ENCODE data around the gene SSTR3.

SSTR3 gene

DNA sequence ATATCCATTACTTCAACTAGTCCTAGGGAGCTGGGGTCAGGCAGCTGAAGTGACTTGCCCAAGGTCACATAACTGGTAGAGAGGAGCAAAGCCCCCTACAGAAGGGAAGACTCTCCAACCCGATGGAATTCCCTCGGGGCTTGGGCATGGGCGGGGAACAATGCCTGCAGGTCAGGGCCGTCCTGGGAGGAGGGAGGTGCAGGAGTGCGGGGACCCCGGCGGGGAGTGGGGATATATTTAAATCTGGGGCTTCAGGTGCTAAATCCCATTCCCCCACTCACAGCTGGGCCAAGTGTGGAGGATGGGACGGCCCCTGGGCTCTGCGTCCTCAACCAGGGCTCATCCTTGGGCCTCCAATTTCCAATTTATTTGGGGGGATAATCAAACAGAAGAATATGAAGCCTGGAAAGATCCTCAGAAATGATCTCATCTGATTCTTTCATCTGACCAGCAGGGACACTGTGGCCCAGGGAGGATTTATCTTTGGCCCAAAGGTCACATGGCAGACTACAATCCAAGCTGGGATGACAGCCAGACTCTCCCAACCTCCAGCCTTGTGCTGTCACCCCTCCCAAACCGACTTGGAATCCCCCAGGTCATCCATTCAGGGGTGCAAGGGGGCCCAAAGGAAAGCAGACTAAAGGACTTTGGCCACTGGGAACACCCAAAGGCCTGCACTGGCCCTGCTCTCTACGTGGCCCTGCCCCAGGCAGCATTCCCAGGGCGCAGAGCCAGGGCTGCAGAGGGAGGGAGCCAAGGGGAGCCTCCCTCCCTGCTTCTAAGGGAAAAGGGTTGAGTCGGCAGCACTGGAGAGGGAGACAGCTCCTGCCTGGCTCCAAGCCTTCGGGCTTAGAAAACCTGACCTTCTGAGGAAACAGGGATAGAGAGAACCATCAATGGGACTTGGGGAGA is 15.5 kb downstream of the SSTR3 start:
- DNase-seq (ENCODE audit: low read depth) = no peak

- no peak for DNase-seq (ENCODE audit: low read depth)
Measured at GRCh38 chr22:37195921-37196320, 16.4 kb downstream of the SSTR3 start.

- DNase-seq (ENCODE audit: low read depth) = no peak
Measured at GRCh38 chr22:37194750-37195149, 17.5 kb downstream of the SSTR3 start.

DNA sequence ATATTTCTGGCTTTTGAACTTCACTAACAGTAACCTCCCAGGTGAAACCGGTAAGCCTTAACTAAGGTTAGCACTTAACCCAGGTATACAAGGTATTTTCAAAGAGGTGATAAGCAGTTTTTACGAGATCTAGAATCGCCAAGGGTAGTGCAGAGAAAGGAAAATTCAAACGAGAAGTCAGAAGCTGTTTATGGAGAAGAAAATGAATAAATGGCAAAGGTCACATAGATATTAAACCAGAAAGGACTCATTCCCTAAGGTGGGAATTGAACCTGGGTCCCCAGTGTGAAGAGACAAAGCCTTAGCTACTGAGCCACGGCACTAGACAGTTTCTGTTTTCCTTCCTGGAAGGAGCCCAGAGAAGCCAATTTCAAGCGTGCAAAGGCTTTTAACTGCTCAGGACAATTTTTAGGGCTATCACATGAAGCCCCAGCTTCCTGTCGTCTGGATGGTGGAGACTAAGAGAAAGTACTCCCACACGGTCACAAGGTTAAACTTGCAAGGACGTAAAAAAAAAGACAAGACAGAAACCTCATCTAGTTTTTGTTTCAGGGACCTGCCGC is 18.6 kb downstream of the SSTR3 start:
- DNase-seq (ENCODE audit: low read depth) = no peak

DNA sequence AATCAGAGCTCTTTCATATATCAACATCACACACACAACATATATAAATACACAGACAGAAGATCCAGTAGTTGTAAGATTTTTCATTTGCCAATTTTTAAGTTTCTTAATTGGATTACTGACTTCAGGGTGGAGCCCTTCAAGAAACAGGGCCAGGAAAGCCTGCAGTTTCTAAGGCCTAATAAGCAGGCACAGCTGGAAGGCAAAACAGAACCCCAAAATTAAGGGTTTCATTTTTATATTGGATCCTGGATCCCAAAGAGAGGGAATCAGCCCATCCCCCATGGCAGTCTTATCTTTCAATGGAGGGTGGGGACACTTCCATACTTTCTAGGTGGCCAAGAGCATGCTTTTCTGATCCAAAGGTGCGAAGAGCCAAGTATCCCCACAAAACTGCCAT is 19.5 kb downstream of the SSTR3 start:
- no peak for DNase-seq (ENCODE audit: low read depth)

GRCh38 chr22:37192204-37192603 is 20.1 kb downstream of the SSTR3 start:
- DNase-seq (ENCODE audit: low read depth) = no peak

GRCh38 chr22:37190262-37190780 is 22.0 kb downstream of the SSTR3 start:
- DNase-seq (ENCODE audit: low read depth) = no peak

- no peak for DNase-seq (ENCODE audit: low read depth)
Measured at GRCh38 chr22:37188901-37189466, 23.3 kb downstream of the SSTR3 start.

- DNase-seq (ENCODE audit: low read depth) = no peak
Measured at GRCh38 chr22:37187891-37188761, 24.2 kb downstream of the SSTR3 start, which contains the start of gene C1QTNF6. Gene C1QTNF6, minus strand, starts transcription at chr22:37188247. Its CDS starts 34 bp downstream, at chr22:37188213.

DNA sequence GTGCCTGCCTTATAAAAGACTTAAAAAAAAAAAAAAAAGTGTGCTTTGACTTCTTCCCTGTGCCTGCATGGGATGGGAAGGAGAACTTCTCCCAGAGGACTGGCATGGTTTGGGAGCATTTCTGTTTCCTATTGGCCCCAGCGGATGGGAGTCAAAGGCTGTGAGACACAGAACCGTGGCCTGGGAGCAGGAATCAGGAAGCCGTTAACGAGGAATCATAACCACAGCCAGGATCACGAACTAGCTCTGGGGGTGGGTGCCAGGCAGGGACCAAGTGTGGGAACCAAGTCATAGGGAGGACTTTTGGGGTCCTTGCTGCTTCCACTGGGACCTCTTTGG is 24.8 kb downstream of the SSTR3 start:
- no peak for DNase-seq (ENCODE audit: low read depth)

DNA sequence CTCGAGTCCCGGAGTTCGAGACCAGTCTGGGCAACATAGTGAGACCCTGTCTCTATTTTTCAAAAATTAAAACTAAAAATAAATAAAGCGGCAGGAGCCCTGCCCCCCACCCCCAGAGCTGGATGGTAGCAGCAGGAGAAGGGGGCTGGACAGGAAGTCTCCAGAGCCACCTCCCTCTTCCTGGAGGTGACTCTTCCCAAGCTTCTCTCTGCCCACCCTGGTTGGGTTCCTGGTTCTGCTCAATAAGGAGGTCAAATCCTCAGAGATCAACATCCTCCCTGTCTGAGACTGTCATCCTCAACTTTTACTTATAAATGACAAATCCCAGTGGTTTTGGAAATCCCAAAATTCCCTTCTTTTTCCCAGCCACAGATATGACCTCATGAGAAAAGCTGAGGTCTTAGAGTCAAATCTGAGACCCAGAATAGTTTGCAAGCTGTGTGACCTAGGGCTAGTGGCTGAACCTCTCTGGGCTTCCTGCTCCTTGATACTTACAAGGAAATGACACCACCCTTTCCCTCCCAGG is 25.2 kb downstream of the SSTR3 start:
- DNase-seq (ENCODE audit: low read depth) = no peak

- DNase-seq (ENCODE audit: low read depth) = no peak
Measured at GRCh38 chr22:37186228-37186996, 25.9 kb downstream of the SSTR3 start.

GRCh38 chr22:37185646-37186227 is 26.5 kb downstream of the SSTR3 start:
- DNase-seq (ENCODE audit: low read depth) = no peak

- DNase-seq (ENCODE audit: low read depth) = no peak
Measured at GRCh38 chr22:37184816-37185541, 27.3 kb downstream of the SSTR3 start.

GRCh38 chr22:37184380-37184755 is 27.9 kb downstream of the SSTR3 start:
- DNase-seq (ENCODE audit: low read depth) = no peak

- no peak for DNase-seq (ENCODE audit: low read depth)
Measured at GRCh38 chr22:37183432-37184379, 28.6 kb downstream of the SSTR3 start.

GRCh38 chr22:37182949-37183245 is 29.4 kb downstream of the SSTR3 start:
- DNase-seq (ENCODE audit: low read depth) = no peak

DNA sequence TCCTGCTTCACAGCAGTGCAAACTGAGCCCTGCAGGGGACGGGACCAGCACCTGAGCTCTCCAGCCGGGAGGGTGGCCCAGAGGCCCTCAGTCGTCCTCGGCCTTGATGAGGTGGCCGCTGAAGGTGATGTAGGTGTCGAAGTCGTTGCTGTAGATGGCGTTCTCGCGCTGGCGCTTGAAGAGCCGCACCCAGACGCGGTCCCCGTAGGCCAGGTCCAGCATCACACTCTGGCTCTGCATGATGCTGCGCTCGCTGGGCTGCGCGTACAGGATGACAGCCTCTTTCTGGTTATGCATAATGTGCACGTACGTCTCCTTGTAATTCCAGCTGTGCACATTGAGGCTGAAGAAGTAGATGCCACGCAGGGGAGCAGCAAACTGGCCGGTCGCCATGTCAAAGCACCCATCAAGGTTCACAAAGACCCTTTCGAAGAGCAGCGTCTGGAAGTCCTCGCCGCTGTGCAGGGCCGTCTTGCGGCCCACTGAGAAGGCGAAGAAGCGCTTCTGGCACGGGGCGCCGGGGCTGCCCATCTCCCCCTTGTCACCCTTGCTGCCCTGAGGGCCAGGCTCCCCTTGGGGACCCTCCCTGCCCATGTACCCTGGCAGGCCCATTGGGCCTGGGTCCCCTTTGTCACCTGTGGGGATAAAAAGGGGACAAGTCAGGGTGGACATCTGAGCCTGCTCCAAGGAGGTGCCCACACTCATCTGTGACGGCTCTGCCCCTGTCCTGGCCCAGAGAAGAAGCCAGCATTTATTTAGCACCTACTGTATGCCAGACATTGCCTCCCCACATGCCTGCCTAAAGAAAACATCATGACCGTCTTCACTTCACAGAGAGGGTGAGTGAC is 30.0 kb downstream of the SSTR3 start:
- no peak for DNase-seq (ENCODE audit: low read depth)
